ENCODE data around the gene TCP10L.
"Not testable (repeated sequence)": the region's sequence is repeated elsewhere in the genome, so short reads cannot be mapped to it uniquely, and the experiment has no call there.

DNA sequence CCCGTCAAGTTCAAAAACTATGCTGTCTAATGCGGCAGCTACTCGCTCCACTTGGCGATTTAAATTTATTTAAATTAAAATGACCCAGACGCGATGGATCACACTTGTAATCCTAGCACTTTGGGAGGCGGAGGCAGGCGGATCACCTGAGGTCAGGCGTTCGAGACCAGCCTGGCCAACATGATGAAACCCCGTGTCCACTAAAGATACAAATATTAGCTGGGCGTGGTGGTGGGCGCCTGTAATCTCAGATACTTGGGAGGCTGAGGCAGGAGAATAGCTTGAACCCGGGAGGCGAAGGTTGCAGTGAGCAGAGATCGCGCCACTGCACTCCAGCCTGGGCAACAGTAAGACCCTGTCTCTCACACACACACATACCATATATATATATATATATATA, 25.6 kb upstream of the TCP10L start:
- not testable (repeated sequence) for TF ChIP-seq EZH2 (IDR thresholded peaks at IDR 0.05); POLR2AphosphoS5 (IDR thresholded peaks at IDR 0.05; ENCODE audit: borderline replicate concordance, low read depth, low read length)

Data from SK-N-MC (cell line).